ENCODE data around the gene PHTF2.

GRCh38 chr7:77888998-77889397, 90.4 kb downstream of the PHTF2 start:
- TF ChIP-seq EZH2 (IDR thresholded peaks at IDR 0.05; ENCODE audit: insufficient read depth, poor library complexity, severe bottlenecking) (no peak), EZH2phosphoT487 (IDR thresholded peaks at IDR 0.05; ENCODE audit: insufficient read depth, low read depth) (no peak)
